NCI-H345 treated with DMSO at 0.1 percent for 48 hours (cell line): ENCODE measurements around the gene DNAJB6.
"Not testable (repeated sequence)": the region's sequence is repeated elsewhere in the genome, so short reads cannot be mapped to it uniquely, and the experiment has no call there.

Experiments
- DNase-seq: peaks from one replicate; lab custom pipeline; 2025; ENCODE audit not compliant: unreplicated experiment; lab: John Stamatoyannopoulos, UW

Gene DNAJB6

GRCh38 chr7:157320608-157320980, 16.2 kb upstream of the DNAJB6 start:
- no peak for DNase-seq

GRCh38 chr7:157323401-157323800, 13.4 kb upstream of the DNAJB6 start:
- no peak for DNase-seq

DNA sequence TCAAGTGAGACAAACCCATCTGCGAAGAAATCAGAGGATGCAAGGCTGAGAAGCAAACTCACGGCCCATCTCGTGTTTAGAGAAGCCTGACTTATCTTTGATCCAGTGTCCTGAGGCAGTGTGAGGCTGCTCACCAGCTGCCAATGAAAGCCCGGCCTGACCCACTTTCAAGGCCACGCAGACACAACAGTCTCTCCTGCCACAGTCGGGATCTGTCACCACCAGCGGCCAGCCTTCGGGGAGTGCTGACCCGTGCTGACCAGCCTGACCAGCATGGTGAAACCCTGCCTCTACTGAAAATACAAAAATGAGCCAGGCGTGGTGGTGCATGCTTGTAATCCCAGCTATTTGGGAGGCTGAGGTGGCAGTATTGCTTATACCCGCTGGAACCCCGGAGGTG, 7.4 kb upstream of the DNAJB6 start:
- DNase-seq: no peak

- not testable (repeated sequence) for DNase-seq
These were observed 6.2 kb upstream of the DNAJB6 start for GRCh38 chr7:157330567-157330966.

DNA sequence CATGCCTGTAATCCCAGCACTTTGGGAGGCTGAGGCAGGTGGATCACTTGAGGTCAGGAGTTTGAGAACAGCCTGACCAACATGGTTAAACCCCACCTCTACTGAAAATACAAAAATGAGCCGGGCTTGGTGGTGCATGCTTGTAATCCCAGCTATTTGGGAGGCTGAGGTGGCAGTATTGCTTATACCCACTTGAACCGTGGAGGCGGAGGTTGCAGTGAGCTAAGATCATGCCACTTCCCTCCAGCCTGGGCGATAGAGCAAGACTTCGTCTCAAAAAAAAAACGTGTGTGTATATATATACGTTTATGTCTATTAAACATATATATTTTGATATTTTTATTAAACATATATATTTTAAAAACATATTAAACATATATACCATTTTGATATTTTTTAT, 5.8 kb upstream of the DNAJB6 start:
- DNase-seq: not testable (repeated sequence)

DNA sequence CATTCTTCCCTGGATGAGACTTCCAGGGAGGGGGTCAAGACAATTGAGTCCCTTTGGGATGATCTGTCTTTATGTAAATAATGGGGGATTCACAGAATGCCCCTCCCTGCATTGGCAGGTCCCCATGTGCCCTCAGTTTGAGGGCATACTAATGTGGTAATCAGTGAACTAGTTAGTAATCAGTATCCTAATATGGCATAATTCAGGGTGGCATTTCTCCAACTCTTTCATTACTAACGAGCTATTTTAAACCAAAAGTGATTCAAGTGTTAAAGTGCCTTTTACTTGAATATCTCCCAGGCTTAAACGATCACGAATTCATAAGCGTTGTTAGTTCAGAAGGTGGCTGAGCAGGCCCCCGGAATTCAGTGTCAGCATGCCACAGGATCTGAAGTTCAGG, 1.6 kb upstream of the DNAJB6 start:
- no peak for DNase-seq

DNA sequence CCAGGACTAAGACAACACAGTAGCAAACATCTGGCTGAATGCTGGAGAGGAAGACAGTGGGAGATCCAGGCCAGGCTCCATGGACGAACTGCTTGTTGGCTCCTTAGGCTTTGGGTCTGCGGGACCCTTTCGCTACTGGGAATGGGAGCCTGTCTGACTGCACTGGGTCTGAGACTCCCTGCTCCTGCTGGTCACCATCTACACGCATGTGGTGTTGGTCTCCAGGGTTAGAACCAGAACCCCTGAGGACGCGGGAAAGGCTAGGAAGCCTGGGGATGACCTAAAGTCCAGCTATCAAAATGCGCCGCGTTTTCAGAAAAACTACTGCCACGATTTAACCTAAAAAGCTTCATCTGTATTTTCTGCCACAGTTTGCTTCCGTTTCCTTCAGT, 817 bp upstream of the DNAJB6 start:
- no peak for DNase-seq

GRCh38 chr7:157337316-157338149, 729 bp downstream of the DNAJB6 start:
- no peak for DNase-seq

DNA sequence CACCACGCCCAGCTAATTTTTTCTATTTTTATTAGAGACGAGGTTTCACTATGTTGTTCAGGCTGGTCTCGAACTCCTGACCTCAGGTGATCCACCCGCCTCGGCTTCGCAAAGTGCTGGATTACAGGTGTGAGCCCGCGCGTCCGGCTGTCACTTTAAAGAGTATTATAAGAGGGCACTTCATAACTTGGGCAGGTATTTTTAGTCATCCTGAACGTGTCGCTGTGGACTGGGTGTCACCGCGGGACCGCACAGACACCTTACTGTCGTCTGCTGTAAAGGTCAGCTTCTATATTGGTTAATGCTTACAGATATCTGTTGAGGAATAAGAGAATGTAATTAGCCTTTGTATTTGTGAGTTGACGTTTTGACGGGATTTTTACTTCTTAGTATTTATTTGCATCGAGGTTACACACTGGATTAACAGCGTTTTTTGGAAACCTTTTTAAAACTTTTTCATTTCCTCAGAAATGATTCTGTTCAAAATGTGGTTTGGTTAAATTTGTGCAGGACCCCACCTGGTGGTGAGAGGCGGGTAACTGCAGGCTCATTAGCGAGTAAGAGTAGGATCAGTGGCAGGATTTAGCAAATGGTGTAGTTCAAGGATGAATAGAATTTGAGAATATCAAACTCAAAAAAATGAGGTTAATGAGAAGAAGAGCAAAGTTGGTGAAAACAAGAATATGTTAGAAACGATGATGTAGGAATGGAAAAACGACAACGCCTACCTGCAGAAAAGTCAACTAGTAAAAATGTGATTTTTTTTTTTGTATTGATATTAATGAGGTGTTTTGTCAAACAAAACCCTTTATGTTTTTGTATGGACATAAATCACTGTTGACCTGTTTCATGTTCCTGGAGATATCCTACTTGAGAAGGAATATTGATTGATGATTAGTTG, 3.2 kb downstream of the DNAJB6 start:
- DNase-seq: no peak

GRCh38 chr7:157347217-157347904, 10.6 kb downstream of the DNAJB6 start:
- no peak for DNase-seq

DNA sequence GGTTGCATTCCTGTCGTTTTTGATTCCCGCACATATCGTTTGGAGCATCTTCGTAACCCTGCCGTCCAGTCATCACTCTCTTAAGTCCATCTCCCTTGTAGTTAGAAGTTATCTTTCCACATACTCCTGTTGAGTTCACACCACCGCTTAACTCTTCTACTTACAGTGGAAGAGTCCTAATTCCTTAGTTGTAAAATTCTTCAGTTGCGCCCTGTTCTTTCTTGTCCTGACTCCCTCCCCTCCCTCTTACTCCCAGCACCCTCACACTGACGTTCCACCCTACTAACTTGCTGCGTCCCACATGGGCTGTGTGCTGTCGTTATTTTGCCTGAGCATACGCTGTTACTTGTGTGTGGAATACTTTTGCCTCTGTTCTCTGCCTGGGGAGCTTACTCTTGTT, 11.7 kb downstream of the DNAJB6 start:
- DNase-seq: no peak

DNA sequence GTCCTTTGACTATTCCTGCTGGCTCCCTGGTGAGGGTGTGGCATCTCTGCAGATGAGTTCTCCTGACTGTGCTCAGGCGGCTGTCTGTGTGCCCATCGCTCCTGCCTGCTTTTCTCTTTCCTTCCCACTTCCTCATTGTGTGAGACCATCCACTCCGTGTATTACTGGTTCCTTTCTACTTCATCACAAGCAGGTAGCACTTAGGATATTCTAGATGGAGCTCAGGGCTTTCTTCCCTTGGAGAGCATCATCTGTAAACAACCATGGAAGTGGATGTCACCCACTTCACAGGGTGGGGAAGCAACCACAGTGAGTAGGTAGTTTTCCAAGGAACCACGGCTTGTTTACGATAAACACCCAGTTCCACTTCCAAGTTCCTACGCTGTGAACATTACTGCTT, 15.7 kb downstream of the DNAJB6 start:
- DNase-seq: no peak

DNA sequence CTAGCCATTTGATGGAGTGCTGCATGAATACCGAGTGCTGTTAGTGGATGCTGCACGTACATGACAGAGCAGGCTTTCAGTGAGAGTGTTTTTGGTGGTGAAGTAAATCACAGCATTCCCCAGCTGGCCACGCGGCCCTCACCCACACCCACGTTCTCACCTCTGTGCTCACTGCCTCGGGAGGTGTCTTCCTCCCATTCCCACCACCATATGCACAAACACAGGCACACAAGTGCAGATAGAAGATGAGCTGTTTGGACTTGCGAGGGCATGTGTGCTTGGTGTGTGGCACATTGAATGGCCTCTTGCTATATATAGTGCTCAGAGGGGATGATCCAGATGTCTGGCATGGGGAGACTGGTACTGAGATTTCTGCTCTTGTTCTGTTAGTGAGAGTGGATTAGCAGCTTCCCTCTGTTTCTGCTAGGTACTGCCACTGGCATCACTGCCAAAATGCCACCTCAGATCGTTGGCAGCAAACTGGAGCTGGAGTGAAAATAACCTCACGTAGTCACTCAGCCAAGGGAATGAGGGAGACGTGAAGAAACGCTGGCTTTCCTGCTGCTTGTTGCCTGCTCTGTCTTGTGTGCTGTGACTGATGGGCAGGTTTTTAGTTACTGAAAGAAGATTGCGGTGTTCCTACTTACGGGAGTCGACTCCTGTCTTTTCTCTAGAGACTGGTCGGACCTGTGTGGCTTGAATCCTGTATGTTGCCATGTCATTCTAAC, 19.1 kb downstream of the DNAJB6 start:
- no peak for DNase-seq

- no peak for DNase-seq
These were observed 20.6 kb downstream of the DNAJB6 start for GRCh38 chr7:157357129-157358040.

DNA sequence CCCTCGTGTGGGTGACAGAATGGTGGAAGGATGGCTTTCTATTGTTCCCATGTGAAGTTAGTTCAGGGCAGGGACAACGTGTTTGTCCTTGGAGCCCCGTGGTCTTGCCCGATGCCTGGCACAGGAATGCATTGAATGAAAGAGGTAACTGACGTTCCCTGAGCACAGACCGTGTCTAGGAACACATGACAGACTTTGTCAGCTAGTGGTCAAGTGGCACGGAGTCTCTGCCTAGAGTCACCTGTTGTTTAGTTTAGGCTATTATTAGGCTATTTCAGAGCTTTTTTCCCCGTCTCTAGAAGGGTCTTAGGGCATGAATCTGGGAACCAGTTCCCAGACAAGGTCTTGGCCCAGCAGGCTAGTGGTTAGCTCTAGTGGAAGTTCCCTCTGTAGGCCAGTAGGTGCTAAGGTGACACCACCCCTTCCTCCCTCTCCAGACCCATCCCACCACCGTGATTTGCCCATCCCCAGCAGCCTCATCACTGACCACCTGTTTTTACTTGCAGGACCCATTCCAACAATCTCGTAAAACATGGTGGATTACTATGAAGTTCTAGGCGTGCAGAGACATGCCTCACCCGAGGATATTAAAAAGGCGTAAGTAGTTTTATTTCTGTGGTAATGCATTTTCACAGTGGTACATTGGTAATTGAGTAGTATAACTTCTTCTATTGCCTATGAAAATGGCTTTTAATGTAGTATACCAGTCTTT, 21.4 kb downstream of the DNAJB6 start:
- no peak for DNase-seq

GRCh38 chr7:157358753-157359096, 21.9 kb downstream of the DNAJB6 start:
- no peak for DNase-seq

DNA sequence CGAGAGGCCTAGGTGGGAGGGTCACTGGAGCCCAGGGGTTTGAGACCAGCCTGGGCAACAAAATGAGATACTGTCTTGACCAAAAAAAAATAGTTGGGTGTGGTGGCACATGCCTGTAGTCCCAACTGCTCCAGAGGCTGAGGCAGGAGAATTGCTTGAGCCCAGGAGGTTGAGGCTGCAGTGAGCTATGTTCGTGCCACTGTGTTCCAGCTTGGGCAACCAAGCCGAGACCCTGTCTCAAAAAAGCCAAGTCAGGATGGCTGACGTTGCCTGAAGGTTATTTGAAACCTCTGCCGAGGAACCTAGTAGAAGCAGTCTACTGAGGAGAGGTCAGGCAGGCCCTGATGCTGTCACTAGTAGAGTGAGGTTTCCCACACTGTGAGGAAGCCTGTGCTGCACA, 22.8 kb downstream of the DNAJB6 start:
- no peak for DNase-seq

- DNase-seq: no peak
These were observed 23.8 kb downstream of the DNAJB6 start for GRCh38 chr7:157360483-157361025.

DNA sequence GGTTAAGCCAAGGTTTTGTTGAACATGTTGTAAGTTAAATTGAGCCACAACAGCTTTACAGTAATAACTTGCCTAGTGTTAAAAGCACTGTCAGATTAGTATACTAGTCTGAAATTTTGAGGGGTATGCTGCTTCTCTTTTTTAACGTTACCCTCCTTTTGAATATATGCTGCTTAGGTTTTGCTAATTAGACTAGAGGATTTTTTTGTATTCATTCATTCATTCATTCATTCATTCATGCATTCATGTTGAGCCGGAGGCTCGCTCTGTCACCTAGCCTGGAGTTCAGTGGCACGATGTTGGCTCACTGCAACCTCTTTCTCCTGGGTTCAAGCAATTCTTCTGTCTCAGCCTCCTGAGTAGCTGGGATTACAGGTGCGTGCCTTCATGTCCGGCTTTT, 24.7 kb downstream of the DNAJB6 start:
- no peak for DNase-seq
